ENCODE data around the gene AFAP1.

- no peak for TF ChIP-seq TEAD4 (IDR thresholded peaks at IDR 0.05)
- TF ChIP-seq, protein P1, sequence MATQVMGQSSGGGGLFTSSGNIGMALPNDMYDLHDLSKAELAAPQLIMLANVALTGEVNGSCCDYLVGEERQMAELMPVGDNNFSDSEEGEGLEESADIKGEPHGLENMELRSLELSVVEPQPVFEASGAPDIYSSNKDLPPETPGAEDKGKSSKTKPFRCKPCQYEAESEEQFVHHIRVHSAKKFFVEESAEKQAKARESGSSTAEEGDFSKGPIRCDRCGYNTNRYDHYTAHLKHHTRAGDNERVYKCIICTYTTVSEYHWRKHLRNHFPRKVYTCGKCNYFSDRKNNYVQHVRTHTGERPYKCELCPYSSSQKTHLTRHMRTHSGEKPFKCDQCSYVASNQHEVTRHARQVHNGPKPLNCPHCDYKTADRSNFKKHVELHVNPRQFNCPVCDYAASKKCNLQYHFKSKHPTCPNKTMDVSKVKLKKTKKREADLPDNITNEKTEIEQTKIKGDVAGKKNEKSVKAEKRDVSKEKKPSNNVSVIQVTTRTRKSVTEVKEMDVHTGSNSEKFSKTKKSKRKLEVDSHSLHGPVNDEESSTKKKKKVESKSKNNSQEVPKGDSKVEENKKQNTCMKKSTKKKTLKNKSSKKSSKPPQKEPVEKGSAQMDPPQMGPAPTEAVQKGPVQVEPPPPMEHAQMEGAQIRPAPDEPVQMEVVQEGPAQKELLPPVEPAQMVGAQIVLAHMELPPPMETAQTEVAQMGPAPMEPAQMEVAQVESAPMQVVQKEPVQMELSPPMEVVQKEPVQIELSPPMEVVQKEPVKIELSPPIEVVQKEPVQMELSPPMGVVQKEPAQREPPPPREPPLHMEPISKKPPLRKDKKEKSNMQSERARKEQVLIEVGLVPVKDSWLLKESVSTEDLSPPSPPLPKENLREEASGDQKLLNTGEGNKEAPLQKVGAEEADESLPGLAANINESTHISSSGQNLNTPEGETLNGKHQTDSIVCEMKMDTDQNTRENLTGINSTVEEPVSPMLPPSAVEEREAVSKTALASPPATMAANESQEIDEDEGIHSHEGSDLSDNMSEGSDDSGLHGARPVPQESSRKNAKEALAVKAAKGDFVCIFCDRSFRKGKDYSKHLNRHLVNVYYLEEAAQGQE (IDR thresholded peaks at IDR 0.05; ENCODE audit: low read depth) = no peak
Observed at GRCh38 chr4:7797330-7797729, 142.3 kb downstream of the AFAP1 start.
